Measurements from ENCODE around the gene CD24. TPM values are rescaled to one million over a fixed set of nuclear protein-coding genes. Genes with fewer than 3 reads are reported as not detected.
A peak's percentile ranks its signal among the peaks of the same experiment; 100 is the strongest.

Gene CD24
- total and polyA plus RNA-seq, 2 of the 8 experiments (the other 6 are each of a cell fraction or from before 2014, with no cell fraction given): 2,134 to 2,327 TPM

DNA sequence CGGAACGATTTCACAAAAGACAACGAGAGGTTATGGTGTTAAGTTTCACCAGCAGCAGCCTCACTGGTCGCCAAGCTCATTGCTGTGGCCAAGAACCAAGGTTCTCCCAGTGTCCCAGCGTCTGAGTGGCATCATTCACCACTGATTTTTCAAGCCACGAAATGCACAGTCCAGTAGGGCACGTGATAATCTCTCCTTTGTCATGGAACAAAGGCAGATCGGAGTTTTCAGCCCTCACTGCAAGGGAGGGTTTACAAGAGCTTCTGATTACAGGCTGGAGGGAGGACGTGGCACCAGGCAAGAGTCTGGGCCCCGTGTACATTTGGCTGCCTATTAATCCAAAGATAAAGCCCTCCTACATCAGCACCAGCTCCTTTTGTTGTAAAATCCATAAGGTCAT, 2.0 kb downstream of the CD24 start:
- Histone ChIP-seq H3K36me3 (ENCODE audit: control insufficient read depth in 2 of 4, insufficient read depth in 4 of 4, low read length in 3 of 4) (peaks cover 6 to 43% (median 25%) of the 10 kb centered on the region in 4 experiments; a peak in 7 of 8 replicates), H3K23me2 (ENCODE audit: low read depth, low read length) (peaks cover 5% of the 10 kb centered on the region), H3K4ac (replicated peaks; ENCODE audit: insufficient read length, low read depth, low read length) (peak overlapping the region; percentile 44), H3K79me2 (ENCODE audit: control insufficient read depth in 1 of 2, insufficient read depth in 2 of 2, low read length in 2 of 2) (peaks cover 24 to 60% of the 10 kb centered on the region in 2 experiments), H3K9ac (replicated peaks in 1 of 4; ENCODE audit: extremely low read depth in 1 of 4, low read depth in 3 of 4, low read length in 3 of 4) (peak overlapping the region; percentile 85 to 99 (median 98)), H3K23ac (ENCODE audit: insufficient read length) (no peak overlapping the region), H3K9me3 (ENCODE audit: insufficient read depth in 2 of 2, low read depth in 1 of 2, low read length in 1 of 2) (no peaks in the 10 kb centered on the region), H2AFZ (ENCODE audit: low read length) (no peak overlapping the region), H4K8ac (ENCODE audit: extremely low read depth, insufficient read depth, low read length) (peak overlapping the region; percentile 73; the same call in 1 of the 2 replicates), H2BK15ac (ENCODE audit: low read length) (no peak overlapping the region), H3K27me3 (replicated peaks in 1 of 4; ENCODE audit: control insufficient read depth in 3 of 4, extremely low read depth in 1 of 4, insufficient read depth in 3 of 4, low read length in 3 of 4) (no peaks in the 10 kb centered on the region), H4K20me1 (replicated peaks in 1 of 2; ENCODE audit: control insufficient read depth in 1 of 2, insufficient read depth in 2 of 2, low read length in 2 of 2) (peaks cover 14 to 20% of the 10 kb centered on the region in 2 experiments), H3K18ac (ENCODE audit: extremely low read depth, low read length) (peak overlapping the region; percentile 60), H2BK20ac (ENCODE audit: low read length) (no peak overlapping the region), H3K56ac (replicated peaks; ENCODE audit: insufficient read length, low read depth, low read length) (peak overlapping the region; percentile 79), H2BK5ac (ENCODE audit: low read depth, low read length) (peak overlapping the region; percentile 74; the same call in 1 of the 2 replicates), H3K4me1 (replicated peaks in 1 of 4; ENCODE audit: control insufficient read depth in 3 of 4, insufficient read depth in 4 of 4, low read length in 3 of 4) (peaks cover 0 to 6% (median 3%) of the 10 kb centered on the region in 4 experiments; a peak in 3 of 7 replicates), H4K91ac (replicated peaks; ENCODE audit: insufficient read length, low read length) (no peak overlapping the region), H2BK120ac (replicated peaks; ENCODE audit: low read depth, low read length) (peak overlapping the region; percentile 16), H3K14ac (ENCODE audit: insufficient read length) (peak overlapping the region; percentile 98), H3K27ac (ENCODE audit: low read depth, low read length) (peak overlapping the region; percentile 60; the same call in 1 of the 2 replicates), H4K5ac (ENCODE audit: insufficient read length, low read depth, low read length) (peak overlapping the region; percentile 85), H3K4me2 (ENCODE audit: insufficient read depth in 1 of 2, low read depth in 2 of 2, low read length in 2 of 2) (peak overlapping the region; percentile 77 to 88), H2AK5ac (ENCODE audit: low read depth, low read length) (peak overlapping the region; percentile 82; the same call in 1 of the 2 replicates), H3K79me1 (ENCODE audit: low read depth, low read length) (no peaks in the 10 kb centered on the region), H2BK12ac (ENCODE audit: low read depth, low read length) (no peak overlapping the region; the same call in 1 of the 2 replicates), H3K4me3 (ENCODE audit: extremely low read depth in 1 of 4, insufficient read depth in 2 of 4, low read depth in 3 of 4, low read length in 4 of 4) (peak overlapping the region; percentile 87 to 99 (median 96))
- FAIRE-seq: no peak
- DNase-seq (ENCODE audit: low read depth in 1 of 2, low spot score in 2 of 2): no peak
- ChIA-PET POLR2A (ENCODE audit: partially characterized antibody) (interaction anchor here (0.5 to 2.3 kb wide), 28 partner anchors 10 to 524 kb away, joined by 3 to 8 read pairs (median 3); partner anchors contain the start of genes BEND3 and MTRES1), CTCF (ENCODE audit: partially characterized antibody) (interaction anchor here (0.7 to 0.9 kb wide), 3 partner anchors 76 to 521 kb away, joined by 3 read pairs; no protein-coding TSS in a partner anchor)
- 3% methylated on average over 10 of the region's 10 CpGs; no CpG with 5 or more reads in 1 of the 2 experiments for WGBS, 2 experiments (ENCODE audit: extremely low coverage in 1 of 2, insufficient coverage in 1 of 2, insufficient read length in 1 of 2, insufficient replicate concordance in 2 of 2, low coverage in 1 of 2, low lambda C conversion rate in 2 of 2, missing lambda C conversion rate in 1 of 2)
- TF ChIP-seq, protein P1, sequence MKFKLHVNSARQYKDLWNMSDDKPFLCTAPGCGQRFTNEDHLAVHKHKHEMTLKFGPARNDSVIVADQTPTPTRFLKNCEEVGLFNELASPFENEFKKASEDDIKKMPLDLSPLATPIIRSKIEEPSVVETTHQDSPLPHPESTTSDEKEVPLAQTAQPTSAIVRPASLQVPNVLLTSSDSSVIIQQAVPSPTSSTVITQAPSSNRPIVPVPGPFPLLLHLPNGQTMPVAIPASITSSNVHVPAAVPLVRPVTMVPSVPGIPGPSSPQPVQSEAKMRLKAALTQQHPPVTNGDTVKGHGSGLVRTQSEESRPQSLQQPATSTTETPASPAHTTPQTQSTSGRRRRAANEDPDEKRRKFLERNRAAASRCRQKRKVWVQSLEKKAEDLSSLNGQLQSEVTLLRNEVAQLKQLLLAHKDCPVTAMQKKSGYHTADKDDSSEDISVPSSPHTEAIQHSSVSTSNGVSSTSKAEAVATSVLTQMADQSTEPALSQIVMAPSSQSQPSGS (IDR thresholded peaks at IDR 0.05; ENCODE audit: low read length): no peak
- no peak; the same call in 1 of the 2 replicates for TF ChIP-seq SP4 (IDR thresholded peaks at IDR 0.05; ENCODE audit: low read length)
- no peak for TF ChIP-seq HDAC6 (IDR thresholded peaks at IDR 0.05; ENCODE audit: low read depth, low read length)
- no peak for TF ChIP-seq CREB1 (IDR thresholded peaks at IDR 0.05)
- no peak for TF ChIP-seq KDM5A (IDR thresholded peaks at IDR 0.05; ENCODE audit: low read length)
- TF ChIP-seq RXRA (IDR thresholded peaks at IDR 0.05; ENCODE audit: insufficient read depth, low read depth, low read length): no peak
- TF ChIP-seq POU5F1 (IDR thresholded peaks at IDR 0.05; ENCODE audit: low read depth, low read length): no peak
- TF ChIP-seq SIX5 (IDR thresholded peaks at IDR 0.05; ENCODE audit: low read depth, low read length): no peak
- TF ChIP-seq EGR1 (IDR thresholded peaks at IDR 0.05; ENCODE audit: borderline replicate concordance, low read depth, low read length): no peak
- no peak for TF ChIP-seq TBP (IDR thresholded peaks at IDR 0.05; ENCODE audit: low read depth, low read length)
- TF ChIP-seq POLR2A (IDR thresholded peaks at IDR 0.05; ENCODE audit: control extremely low read depth in 1 of 2, low read depth in 2 of 2, low read length in 2 of 2): peak in 1 of 2 experiments; percentile 94; a peak in 2 of 3 replicates
- no peak for TF ChIP-seq RAD21 (IDR thresholded peaks at IDR 0.05 in 1 of 2, conservative IDR thresholded peaks at IDR 0.05 in 1 of 2; ENCODE audit: low read depth in 2 of 2, low read length in 2 of 2)
- TF ChIP-seq CHD2 (IDR thresholded peaks at IDR 0.05; ENCODE audit: low read length): no peak

Measured in H1 (cell line).